Measurements from ENCODE around the gene CD79A.
A peak's percentile ranks its signal among the peaks of the same experiment; 100 is the strongest.

The CD79A gene

DNA sequence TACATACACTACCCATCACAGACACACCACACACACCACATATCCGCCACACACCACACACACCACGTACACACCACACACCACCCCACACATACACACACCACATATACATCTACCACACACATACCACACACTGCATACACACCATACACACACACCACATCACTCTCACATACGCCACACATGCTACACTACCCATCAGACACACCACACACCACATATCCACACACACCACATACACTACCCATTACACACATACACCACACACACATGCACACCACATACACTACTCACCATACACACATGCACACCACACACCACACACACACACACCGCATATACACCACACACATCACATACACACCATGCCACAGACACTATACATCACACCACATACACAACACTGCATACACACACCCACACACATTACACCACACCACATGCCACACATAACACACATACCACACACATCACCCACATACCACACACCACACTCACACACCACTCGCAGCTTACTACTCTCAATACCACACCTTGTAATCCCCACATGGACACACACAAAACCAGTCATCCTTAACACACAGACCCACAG lies 41.7 kb downstream of the CD79A start:
- no peak for DNase-seq (ENCODE audit: low spot score)

DNA sequence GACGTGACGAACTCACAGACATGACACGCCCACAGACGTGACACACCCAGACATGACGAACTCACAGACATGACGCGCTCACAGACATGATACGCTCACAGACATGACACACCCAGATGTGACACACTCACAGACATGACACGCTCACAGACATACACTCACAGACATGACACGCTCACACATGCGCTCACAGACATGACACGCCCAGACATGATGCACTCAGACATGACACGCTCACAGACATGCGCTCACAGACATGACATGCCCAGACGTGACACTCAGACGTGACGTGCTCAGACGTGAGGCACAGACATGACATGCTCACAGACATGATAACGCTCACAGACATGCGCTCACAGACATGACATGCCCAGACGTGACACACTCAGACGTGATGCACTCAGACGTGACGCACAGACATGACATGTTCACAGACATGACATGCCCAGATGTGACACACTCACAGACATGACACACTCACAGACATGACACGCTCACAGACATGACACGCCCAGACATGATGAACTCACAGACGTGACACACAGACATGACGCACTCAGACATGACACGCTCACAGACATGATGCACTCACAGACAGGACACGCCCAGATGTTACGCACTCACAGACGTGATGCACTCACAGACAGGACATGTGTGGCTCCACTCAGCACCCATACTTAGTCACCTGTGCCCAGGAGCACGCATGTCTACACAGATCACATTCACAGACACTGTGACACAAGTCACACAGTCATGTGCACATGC lies 43.1 kb downstream of the CD79A start:
- no peak for DNase-seq (ENCODE audit: low spot score)

DNA sequence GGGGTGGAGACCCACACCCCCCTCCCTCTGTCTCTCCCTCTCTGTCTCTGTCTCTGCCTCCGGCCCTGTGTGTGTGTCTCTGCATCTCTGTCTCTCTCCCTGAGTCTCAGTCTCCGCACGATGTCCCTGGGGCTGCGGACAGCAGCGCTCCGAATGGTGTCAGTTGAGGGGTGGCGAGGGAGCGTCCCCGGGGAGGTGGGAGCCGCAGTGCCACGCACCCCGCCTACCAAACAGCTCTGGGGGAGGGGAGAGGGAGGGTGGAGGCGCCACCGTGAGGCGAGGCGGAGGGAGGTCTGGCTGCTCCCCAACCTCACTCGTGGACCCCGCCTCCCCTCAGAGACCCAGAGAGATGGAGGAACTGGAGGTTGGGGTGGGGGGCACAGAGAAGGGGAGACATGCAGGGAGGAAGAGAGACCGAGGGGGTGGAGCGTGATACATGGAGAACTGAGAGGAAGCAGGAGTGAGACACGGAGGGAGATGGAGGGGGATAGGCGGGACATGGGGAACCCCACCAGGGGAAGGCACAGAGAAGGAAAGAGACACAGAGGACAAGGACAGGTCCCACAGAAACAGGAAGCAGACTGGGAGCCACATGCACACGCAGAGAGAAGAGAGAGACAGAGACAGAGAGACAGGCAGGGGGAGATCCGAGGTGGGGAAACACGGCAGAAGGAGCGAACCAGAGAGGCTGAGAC lies 44.0 kb downstream of the CD79A start:
- DNase-seq (ENCODE audit: low spot score), result no peak

DNA sequence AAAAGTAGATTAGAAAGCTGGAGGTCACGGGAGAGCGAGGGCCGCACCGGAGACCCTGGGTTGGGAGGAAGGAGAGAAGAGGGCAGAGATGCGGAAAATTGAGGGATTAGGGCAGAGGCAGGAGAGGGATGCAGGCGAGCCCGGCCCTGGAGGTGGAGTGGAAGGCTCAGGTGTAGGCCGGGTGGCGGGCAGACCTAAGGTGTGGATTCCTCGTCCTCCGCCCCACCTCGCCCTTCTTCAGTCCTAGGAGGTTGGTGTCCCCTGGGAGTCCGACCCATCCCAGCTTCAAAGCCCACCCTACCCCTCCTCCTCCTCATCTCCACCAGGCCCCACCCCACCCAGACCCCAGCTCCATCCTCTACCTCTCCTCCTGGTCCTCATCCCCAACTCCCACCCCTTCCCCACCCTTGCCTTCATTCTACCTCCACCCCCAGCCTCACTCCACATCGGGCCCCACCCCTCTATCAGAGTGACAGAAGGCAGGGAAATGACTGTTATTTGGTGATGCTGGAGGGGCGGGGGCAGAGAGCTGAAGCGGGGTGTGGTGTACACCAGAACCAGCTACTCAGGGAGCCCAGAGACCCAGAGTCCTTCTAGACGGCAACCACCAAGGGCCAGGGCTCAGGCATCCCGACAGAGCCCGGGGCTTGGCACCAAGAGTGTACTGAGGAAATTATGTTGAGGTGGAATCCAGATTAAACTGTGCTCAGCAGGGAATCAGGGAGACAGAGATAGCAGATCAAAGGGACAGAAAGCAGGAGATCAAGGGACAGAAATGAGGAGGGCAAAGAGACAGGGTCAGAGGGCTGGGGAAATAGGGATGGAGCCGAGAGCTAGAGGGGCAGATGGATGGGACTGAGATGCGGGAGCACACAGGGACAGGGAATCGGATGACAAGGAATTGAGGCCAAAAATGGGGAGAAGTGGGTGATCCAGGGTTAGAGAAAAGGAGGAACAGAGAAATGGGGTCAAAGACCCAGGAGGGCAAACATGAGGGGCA lies 44.8 kb downstream of the CD79A start:
- no peak for DNase-seq (ENCODE audit: low spot score)

DNA sequence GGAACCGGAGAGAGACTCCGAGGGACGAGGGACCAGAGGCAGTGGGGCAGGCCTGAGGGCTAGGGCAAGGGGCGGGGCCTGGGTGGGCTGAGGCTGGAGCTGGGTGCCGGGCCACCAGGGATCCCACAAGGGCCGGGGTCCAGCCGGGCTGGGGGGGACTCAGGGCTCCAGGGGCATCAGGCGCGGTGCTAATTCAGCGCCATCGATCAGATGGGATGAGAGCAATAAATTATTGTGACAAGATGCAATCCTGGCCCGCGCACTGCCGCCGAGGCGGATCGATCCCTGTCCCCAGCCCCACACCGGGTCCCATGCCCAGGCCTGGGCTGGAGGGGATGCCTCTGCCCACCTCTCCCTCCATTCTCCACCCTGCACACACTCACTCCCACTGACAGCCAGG lies 45.5 kb downstream of the CD79A start:
- no peak for DNase-seq (ENCODE audit: low spot score)

DNA sequence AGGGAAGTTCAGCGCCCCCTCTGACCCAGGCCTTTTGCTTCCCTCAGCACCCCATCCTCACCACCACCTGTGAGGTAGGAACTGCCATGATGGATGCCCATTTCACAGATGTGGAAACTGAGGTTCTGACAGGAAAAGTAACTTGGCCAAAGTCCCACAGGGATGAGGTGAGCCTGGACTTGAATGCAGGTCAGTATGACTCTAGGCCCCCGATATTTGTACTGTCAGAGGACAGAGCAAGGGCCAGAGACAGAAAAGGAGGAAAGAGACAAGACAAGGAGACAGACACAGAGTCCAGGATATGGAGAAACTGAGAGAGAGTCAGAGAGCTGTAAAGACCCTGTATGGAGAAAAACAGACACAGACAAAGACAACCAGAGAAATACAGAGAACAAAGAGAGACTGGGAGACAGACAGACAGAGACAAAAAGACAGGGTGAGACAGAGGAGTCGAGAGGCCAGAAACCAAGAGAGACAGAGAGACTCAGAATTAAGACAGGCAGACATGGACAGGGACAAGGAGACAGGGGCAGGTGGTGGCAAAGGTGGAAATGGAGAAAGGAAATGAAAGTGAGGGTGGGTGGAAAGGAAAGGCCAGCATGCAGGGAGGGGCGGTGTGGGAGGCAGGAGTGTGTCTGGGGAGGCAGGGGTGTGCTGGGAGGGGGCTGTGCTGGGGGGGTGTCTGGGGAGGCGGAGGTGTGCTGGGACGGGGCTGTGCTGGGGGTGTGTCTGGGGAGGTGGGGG lies 46.1 kb downstream of the CD79A start:
- DNase-seq (ENCODE audit: low spot score), result no peak

DNA sequence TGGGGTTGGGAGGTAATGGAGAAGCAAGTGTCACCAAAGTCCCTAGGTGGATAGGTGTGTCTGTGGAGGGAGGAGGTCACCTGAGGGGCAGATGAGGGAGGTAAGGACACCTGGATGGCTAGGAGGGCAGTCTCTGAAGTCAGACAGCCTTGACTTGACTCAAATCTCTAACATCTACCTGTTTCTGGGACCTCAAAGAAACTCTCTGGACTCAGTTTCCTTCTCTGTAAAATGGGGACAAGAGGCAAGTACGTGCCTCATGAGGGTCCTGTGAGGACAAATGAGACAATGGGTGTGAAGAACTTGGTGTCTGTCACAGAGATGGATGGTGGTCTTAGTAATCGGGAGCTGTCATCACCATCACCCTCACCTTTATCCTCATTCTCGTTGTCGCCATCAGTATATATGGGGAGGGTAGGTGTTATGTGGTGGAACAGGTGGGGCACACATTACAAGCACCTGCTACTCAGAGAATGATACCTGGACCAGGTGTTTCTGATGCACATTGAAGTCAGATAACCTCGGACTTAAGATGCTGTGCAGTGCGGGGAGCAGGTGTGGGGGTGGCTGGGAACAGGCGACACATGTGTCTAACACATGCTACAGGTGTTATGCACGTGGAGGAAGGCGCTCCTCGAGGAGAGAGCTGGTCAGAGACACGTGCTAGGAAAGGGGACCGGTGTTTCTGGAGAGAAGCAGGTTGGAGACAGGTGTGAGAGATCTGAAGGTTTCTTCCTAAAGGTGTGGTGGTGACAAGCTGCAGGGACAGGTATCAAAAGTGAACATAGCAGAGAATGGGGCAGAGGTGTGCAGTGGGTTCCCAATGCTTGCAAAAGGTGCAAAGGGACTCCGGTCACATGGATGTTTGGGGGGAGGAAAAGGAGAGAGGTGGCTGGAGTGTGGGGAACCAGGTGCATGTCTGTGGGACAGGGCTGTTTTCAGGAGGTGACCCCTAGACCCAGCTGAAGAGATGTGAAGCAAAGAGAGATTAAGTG lies 47.4 kb downstream of the CD79A start:
- DNase-seq (ENCODE audit: low spot score), result no peak

DNA sequence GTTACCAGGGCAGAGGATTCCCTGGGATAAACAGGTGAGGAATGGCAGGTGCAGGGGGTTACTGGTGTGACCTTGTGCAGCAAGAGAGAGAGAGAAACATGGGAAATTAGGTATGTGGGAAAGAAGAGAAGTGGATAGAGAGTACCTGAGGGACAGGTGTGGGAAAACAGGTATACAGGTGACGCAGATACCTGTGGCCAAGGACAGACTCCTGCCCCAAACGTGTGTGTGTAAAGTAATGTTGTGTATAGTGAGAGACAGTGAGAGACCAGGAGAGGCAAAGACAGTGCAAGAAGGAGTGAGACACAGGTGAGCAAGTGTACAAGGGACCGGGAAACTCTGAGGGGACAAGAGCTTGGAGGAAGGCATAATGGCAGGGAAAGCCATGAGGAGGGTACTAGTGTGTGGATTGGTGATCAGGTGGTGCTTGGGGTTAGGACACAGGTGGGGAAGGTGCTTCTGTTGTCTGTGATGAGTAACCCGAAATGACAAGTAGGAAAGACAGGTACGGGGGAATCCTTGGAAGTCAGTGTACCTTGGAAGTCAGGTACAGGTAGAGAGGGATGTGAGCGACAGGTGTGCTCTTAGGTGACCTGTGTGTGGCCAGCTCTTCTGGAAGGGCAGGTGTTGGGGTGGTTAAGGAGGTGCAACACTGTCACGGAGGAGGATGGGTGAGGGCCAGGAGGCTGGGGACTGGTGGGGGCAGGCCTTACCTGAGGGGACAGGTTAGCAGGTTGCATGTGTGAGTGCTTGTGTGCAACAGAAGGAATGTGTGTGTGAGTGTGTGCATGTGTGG lies 48.3 kb downstream of the CD79A start:
- no peak for DNase-seq (ENCODE audit: low spot score)

DNA sequence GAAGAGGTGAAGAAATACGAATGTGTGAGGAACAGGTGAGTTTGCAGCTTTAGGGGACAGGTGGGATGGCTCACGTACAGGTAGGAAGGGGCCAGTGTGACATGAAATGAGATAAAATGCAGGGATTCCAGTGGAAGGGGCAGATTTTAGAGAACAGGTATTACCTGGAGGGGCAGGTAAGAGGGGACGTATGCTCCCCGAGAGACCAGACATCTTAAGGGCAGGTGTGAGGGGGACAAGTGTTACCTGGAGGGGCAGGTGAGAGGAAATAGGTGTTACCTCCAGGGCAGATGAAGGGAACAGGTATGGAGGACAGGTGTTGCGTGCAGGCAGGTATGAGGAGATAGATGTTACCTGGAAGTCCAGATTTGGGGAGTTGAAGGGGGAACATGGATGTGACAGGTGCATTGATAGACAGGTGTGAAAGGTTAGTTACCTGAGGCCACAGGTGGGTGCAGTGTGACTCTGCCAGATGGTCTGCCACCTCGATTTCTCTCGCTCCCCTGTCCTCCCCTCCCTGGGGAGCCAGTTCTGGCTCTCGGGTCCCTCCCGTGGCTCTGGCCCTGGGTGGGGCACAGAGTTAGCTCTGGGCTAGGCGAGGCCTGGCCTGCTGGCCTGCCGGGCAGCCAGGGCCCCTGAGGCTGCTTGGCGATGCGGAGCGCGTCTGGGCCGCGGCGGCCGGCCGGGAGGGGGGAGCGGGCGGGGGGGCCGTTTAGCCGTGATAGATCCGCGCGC lies 49.1 kb downstream of the CD79A start:
- DNase-seq (ENCODE audit: low spot score), result no peak

DNA sequence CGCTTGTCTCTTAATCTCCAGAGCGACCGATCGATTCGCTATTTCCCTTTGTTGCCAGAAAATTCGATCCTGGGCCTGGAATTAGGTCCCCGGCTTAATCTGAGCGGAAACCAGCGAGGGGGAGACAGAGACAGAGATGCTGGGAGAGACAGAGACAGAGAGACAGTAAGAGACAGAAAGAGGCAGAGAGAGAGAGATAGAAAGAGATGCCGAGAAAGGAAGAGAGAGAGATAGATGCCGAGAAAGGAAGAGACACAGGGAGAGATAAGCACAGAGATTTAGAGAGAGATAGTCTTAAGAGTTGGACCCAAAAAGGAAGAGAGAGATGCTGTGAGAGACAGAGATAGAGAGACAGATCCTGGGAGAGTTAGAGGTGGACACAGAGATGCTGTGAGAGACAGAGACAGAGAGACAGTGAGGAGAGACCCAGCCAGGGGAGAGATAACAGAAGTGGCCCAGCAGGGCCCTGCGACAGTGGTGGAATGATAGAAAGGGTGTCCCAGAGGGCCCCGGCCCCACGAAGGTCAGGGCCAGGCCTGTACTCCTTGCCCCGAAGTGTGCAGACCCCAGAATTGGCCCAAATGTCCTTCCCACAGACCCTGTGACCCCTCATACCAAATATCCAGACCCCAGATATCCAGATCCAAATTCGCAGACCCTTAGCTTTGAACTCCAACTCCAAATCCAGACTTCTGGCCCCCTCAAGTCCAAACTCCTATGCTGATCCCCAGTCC lies 49.9 kb downstream of the CD79A start:
- DNase-seq (ENCODE audit: low spot score), result no peak

DNA sequence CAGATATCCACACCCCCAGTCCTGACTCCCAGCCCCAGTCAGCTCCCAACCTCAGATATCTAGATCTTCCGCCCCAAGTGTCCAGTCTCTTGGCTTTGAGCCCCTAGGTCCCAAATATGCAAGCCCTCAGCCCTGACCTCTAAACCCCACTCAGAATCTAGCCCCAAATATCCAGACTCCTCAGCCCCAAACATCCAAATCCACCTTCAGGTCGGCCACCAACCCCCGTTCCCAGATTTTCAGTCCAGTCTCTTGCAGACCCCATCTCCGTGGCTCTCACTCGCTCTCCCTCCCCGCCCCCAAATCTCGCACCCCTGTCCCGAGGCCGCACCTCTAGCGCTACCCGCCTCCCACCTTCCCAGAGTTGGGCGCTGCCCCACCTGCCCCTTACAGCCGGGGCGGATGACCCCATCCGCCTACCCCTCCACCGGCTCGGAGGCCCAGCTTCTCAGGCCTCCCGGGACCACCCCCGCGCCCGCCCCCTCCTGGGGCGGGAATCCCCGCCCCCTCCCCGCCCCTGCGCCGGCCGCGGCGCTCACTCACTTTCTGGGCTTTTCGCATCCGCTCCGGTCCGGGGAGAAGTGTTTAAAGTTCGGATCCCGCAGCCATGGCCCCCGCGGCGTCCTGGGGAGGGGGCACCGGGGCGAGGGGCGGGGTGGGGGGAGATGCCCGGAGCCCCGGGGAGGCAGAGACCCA lies 50.6 kb downstream of the CD79A start:
- DNase-seq (ENCODE audit: low spot score), result no peak

DNA sequence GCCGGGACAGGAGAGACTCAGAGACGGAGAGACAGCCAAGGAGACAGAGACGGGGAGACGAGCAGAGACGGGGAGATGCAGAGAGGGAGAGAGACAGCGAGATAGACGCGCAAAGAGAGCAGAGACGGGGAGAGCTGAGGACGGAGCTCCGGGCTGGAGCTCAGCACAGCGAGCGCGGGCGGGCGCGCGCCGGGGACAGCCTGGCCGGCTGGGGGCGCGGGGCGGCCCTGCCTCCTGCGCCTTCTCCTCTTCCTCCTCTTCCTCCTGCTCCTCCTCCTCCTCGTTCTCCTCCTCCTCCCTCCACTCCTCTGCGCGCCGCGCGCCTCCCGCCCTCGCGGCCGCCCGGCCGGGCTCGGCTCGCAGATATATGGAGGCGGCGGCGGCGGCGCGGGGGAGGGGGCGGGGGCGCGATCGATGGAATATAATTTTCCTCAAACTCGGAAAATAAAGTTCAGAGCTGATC lies 51.2 kb downstream of the CD79A start, which contains the start of gene ERFL:
TSS of gene ERFL (minus strand) at position 229 of the 463 bp plus-strand sequence. CDS start 15,530 bp downstream, outside the sequence.
- peak; percentile 77 for DNase-seq (ENCODE audit: low spot score)

DNA sequence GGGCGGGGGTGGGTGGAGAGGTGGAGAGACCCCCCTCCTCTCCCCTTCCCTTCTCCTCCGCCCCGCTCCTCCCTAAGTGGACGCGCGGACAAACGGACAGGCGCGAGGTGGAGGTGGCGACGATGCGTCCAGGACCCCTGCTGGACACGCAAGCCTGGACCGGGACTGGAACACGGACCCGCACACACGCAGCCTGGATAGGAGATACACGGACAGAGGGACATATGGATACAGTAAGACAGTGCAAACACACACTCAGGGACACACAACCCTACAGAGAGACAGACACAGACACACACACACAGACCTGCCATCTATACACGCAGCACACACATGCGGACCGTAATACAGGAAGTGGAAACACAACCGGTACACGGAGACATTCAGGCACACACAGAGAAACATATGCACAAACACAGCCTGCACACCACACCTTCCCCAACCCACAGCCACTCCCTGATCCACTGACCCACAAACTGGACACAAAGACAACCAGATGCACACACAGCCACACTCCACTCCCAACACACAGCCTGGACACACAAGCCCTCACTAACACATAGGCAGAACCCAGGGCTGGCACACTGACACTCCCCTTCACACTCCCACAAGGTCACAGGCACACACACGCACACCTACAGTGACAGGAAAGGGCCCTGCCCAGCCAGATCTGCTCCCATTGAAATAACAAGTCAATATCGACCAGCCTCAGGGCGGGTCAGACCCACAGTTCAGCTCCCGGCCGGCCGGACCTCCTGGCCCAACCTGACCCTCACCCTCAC lies 51.9 kb downstream of the CD79A start:
- no peak for DNase-seq (ENCODE audit: low spot score)

DNA sequence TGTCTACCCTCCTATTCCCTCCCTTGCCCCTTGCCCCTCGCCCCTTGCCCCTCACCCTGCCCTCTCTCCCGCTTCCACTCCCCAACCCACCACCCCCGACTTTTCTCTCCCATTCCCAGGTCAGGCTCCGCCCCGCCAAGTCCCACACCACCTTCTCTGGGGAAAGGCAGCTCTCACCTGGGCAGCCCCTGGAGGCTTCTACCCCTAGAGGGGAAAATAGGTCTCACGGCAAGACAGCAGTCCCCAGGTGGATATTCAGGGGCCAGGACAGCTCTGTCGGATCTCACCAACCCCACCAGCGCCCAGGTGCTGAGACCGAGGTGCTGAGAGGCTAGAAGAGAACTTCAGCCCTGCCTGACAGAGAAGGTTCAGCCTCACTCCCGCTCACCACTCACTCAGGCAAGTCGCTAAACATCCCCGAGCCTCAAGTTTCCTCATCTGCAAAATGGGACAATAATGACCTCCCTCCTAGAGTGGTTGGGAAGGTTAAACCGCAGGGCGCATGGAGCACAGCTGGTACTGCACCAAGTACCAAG lies 52.5 kb downstream of the CD79A start:
- no peak for DNase-seq (ENCODE audit: low spot score)

DNA sequence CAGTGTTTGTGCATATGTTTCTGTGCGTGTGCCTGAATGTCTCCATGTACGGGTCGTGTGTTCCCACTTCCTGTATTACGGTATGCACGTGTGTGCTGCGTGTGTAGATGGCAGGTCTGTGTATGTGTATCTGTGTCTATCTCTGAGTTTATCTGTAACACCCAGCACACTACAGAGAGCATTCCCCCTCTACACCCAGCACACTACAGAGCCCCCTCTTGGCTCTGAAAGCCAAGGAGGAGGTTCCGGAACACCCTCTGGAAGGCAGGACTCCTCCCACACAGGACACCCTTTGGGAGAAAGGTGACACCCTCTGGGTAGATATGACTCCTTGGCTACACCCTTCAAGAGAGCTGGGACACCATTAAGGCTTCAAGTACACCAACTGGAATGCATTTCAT lies 53.2 kb downstream of the CD79A start:
- DNase-seq (ENCODE audit: low spot score), result no peak

Measured in LoVo (cell line).